T-helper 1 cell treated with Interleukin-12 subunit alpha and Interleukin-12 subunit beta and Interleukin-4 antibody, amounts not matched to agents 30 μg/mL and 1 μg/mL, for 36 hours (primary cell): ENCODE measurements around the gene PHGDH.

Source experiments
- H3K27ac Mint-ChIP-seq: one replicate; pipeline ENCODE4 v1.8.0; 2021; ENCODE audit warnings: mild to moderate bottlenecking, mixed read lengths
- H3K27me3 Mint-ChIP-seq: one replicate; pipeline ENCODE4 v1.8.0; 2021; ENCODE audit warnings: low read depth, mixed read lengths
- H3K36me3 Mint-ChIP-seq: one replicate; pipeline ENCODE4 v1.8.0; 2021; ENCODE audit warnings: low read depth, mixed read lengths
- H3K4me1 Mint-ChIP-seq: one replicate; pipeline ENCODE4 v1.8.0; 2021; ENCODE audit warnings: low read depth, mixed read lengths
- H3K4me3 Mint-ChIP-seq: one replicate; pipeline ENCODE4 v1.8.0; 2021; ENCODE audit warnings: mild to moderate bottlenecking, moderate library complexity, mixed read lengths
- H3K9me3 Mint-ChIP-seq: one replicate; pipeline ENCODE4 v1.8.0; 2021; ENCODE audit warnings: mixed read lengths

Gene PHGDH

GRCh38 chr1:119732465-119733168, 20.9 kb downstream of the PHGDH start:
- peaks cover 29% of the 10 kb centered on the region for H3K36me3 Mint-ChIP-seq
- no peak overlapping the region for H3K4me3 Mint-ChIP-seq
- H3K27me3 Mint-ChIP-seq: no peaks in the 10 kb centered on the region
- no peaks in the 10 kb centered on the region for H3K9me3 Mint-ChIP-seq
- H3K27ac Mint-ChIP-seq: no peak overlapping the region
- H3K4me1 Mint-ChIP-seq: peaks cover 8% of the 10 kb centered on the region

DNA sequence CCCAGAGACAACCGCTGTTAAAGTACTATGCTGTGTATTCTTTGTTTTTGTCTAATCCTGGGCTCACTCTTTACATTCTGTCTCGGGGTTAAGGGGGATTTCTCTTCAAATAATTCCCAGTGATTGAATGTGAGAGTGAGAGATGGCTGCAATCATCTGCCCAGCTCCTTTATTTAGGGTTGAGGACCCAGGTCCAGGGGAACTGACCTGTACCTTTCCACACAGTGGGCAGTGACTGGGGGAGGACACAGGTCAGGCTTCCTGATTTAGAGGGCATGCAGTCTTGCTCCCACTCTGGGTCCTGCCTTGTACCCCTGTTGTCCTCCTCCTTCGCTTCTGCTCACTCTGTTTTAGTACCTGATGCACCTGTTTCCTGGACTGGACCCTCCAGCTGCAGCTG, 22.0 kb downstream of the PHGDH start:
- Mint-ChIP-seq H3K4me1 (peaks cover 4% of the 10 kb centered on the region), H3K4me3 (no peak overlapping the region), H3K36me3 (peaks cover 25% of the 10 kb centered on the region), H3K27ac (no peak overlapping the region), H3K27me3 (no peaks in the 10 kb centered on the region), H3K9me3 (no peaks in the 10 kb centered on the region)

- Mint-ChIP-seq H3K27me3 (no peaks in the 10 kb centered on the region), H3K4me3 (no peak overlapping the region), H3K4me1 (peaks cover 4% of the 10 kb centered on the region), H3K36me3 (peaks cover 21% of the 10 kb centered on the region), H3K27ac (no peak overlapping the region), H3K9me3 (no peaks in the 10 kb centered on the region)
These were observed 23.5 kb downstream of the PHGDH start for GRCh38 chr1:119735217-119735616.

GRCh38 chr1:119736649-119737039, 24.9 kb downstream of the PHGDH start:
- peaks cover 21% of the 10 kb centered on the region for H3K36me3 Mint-ChIP-seq
- H3K9me3 Mint-ChIP-seq: no peaks in the 10 kb centered on the region
- H3K27ac Mint-ChIP-seq: no peak overlapping the region
- H3K4me3 Mint-ChIP-seq: no peak overlapping the region
- peaks cover 2% of the 10 kb centered on the region for H3K4me1 Mint-ChIP-seq
- H3K27me3 Mint-ChIP-seq: no peaks in the 10 kb centered on the region

- Mint-ChIP-seq H3K27me3 (no peaks in the 10 kb centered on the region), H3K4me3 (no peak overlapping the region), H3K4me1 (peaks cover 2% of the 10 kb centered on the region), H3K36me3 (peaks cover 21% of the 10 kb centered on the region), H3K27ac (no peak overlapping the region), H3K9me3 (no peaks in the 10 kb centered on the region)
These were observed 25.4 kb downstream of the PHGDH start for GRCh38 chr1:119737040-119737682.

- peaks cover 21% of the 10 kb centered on the region for H3K36me3 Mint-ChIP-seq
- H3K4me3 Mint-ChIP-seq: no peak overlapping the region
- H3K27ac Mint-ChIP-seq: no peak overlapping the region
- no peaks in the 10 kb centered on the region for H3K9me3 Mint-ChIP-seq
- no peaks in the 10 kb centered on the region for H3K27me3 Mint-ChIP-seq
- peaks cover 2% of the 10 kb centered on the region for H3K4me1 Mint-ChIP-seq
These were observed 26.5 kb downstream of the PHGDH start for GRCh38 chr1:119738100-119738720.

GRCh38 chr1:119739150-119739549, 27.4 kb downstream of the PHGDH start:
- Mint-ChIP-seq H3K27me3 (no peaks in the 10 kb centered on the region), H3K4me1 (peaks cover 5% of the 10 kb centered on the region), H3K4me3 (no peak overlapping the region), H3K9me3 (no peaks in the 10 kb centered on the region), H3K27ac (no peak overlapping the region), H3K36me3 (peaks cover 26% of the 10 kb centered on the region)

- Mint-ChIP-seq H3K4me1 (peaks cover 9% of the 10 kb centered on the region), H3K27ac (no peak overlapping the region), H3K36me3 (peaks cover 25% of the 10 kb centered on the region), H3K4me3 (no peak overlapping the region), H3K27me3 (no peaks in the 10 kb centered on the region), H3K9me3 (no peaks in the 10 kb centered on the region)
These were observed 28.5 kb downstream of the PHGDH start for GRCh38 chr1:119740261-119740660.

DNA sequence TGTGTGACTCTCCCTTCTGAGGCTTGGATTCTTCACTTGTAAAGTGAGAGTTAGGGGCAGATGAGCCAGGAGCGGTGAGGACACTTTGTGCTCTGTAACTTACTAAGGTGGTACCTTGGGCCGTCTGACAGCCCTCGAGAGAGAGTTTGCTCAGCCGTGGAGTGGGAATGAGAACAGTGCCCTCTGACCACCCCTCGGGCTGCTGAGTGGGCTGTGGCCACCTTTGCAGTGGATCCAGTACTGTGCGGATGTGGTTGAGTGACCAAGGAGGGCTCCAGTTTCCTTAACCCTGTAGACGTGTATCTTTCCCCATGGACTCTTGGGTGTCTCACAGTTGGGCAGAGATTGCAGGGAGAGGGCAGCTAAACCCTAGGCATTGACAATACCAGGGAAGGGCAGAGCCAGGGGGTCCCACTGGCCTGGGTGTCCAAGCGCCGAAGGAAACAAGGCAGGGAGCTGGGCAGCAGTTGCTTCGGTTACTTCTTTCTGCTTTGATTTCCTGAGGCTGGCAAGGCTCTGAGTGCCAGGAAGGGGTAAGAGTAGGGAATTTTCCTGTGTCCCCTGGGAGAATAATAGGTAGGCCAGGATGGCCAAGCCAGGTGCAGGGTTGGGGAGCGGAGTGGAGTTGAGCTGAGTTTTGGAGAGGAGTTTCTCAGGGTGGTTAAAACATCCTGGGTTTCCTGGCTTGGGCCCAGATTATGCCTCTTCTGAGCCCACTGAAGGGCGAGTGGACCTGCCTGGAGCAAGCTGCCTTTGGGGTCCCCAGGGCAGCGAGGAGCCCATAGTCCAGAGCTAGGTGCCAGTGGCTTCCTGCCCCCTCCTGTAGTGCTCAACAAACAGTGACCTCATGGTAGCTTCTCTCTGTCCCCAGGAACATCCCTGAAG, 29.4 kb downstream of the PHGDH start:
- H3K4me3 Mint-ChIP-seq: no peak overlapping the region
- peaks cover 14% of the 10 kb centered on the region for H3K4me1 Mint-ChIP-seq
- peaks cover 24% of the 10 kb centered on the region for H3K36me3 Mint-ChIP-seq
- no peaks in the 10 kb centered on the region for H3K27me3 Mint-ChIP-seq
- no peaks in the 10 kb centered on the region for H3K9me3 Mint-ChIP-seq
- no peak overlapping the region for H3K27ac Mint-ChIP-seq

DNA sequence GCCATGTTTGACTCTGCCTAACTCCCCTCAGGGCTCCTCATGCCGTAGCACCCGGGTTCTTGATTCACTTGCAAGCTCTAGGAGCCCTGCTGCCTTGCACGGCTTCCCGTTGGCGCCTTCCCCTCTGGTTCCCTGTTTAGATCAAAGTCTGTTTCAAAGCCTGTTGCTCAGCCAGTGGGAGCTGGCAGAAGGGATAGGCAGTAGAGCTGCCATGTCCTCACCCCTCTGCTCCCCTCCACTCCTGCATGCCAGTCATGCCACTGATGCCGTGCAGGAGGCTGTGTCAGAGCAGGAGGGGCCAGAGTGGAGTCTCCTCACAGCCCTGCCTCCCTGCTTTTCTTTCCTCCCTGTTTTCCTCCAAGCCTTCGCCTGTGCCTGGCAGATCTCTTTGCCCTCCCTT, 30.5 kb downstream of the PHGDH start:
- peaks cover 12% of the 10 kb centered on the region for H3K4me1 Mint-ChIP-seq
- H3K36me3 Mint-ChIP-seq: peaks cover 20% of the 10 kb centered on the region
- H3K4me3 Mint-ChIP-seq: no peak overlapping the region
- H3K9me3 Mint-ChIP-seq: no peaks in the 10 kb centered on the region
- no peaks in the 10 kb centered on the region for H3K27me3 Mint-ChIP-seq
- no peak overlapping the region for H3K27ac Mint-ChIP-seq

GRCh38 chr1:119742677-119743076, 30.9 kb downstream of the PHGDH start:
- H3K4me1 Mint-ChIP-seq: peaks cover 12% of the 10 kb centered on the region
- peaks cover 19% of the 10 kb centered on the region for H3K36me3 Mint-ChIP-seq
- no peak overlapping the region for H3K4me3 Mint-ChIP-seq
- no peaks in the 10 kb centered on the region for H3K27me3 Mint-ChIP-seq
- H3K27ac Mint-ChIP-seq: no peak overlapping the region
- no peaks in the 10 kb centered on the region for H3K9me3 Mint-ChIP-seq

DNA sequence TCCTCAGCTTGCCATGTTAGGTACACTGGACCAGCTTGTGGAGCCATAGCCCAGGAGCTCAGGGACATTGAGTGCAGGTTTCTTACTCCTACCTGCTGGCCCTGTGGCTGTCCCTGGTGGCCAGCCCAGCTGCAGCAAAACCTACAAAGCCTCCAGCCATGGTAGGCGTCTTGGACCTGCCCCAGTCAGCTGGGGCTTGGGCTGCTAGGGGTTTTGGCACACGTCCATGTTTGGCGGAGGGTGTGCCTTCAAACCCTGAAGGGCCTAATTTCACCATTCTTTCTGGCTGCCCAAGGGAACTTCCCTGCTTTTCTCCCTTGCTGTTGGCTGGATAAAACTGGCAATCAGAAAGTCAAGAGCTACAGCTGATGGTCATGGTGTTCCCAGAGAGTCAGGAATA, 31.6 kb downstream of the PHGDH start:
- no peak overlapping the region for H3K4me3 Mint-ChIP-seq
- no peaks in the 10 kb centered on the region for H3K9me3 Mint-ChIP-seq
- peaks cover 12% of the 10 kb centered on the region for H3K4me1 Mint-ChIP-seq
- no peak overlapping the region for H3K27ac Mint-ChIP-seq
- no peaks in the 10 kb centered on the region for H3K27me3 Mint-ChIP-seq
- H3K36me3 Mint-ChIP-seq: peaks cover 15% of the 10 kb centered on the region

DNA sequence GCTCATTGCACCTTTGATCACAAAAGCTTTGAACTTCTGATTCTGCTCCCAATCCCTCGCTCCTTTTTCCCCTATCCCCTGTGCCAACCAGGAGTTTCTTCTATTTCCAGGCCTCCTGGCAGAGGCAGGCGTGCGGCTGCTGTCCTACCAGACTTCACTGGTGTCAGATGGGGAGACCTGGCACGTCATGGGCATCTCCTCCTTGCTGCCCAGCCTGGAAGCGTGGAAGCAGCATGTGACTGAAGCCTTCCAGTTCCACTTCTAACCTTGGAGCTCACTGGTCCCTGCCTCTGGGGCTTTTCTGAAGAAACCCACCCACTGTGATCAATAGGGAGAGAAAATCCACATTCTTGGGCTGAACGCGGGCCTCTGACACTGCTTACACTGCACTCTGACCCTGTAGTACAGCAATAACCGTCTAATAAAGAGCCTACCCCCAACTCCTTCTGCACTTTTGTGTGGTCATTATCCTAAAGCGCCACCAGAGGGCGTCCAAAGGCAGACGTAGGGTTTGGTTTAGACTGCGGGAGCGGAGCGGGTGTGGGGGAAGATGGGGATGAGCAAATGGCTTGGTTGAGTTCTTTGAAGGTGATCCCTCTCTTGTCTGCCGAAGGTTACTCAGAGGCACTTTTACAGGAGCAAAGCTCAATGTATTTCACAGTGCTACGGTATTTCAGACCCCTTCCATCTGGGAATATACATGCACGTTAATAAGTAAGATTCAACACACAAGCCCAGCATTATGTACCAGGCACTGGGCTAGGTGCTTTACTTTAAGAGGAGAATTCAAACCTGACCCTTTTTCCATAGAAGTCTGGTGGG, 32.3 kb downstream of the PHGDH start:
- Mint-ChIP-seq H3K9me3 (no peaks in the 10 kb centered on the region), H3K4me3 (no peak overlapping the region), H3K27ac (peak overlapping the region; percentile 39), H3K36me3 (peaks cover 15% of the 10 kb centered on the region), H3K4me1 (peaks cover 12% of the 10 kb centered on the region), H3K27me3 (no peaks in the 10 kb centered on the region)

DNA sequence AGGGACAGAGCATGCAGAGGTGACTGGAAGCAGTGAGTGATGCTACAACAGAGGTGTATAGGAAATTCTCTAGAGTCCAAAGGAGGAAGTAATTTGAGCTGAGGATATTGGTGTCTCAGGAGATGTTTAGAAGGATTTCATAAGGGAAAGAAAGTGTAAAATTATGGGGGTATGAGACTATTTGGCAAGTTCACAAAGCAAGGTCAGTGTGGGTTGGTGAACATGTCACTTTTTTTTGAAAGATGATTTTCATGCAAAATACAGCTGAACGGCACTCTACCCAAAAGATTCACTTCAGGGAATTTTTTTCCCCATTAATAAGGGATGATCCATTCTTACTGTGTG, 32.8 kb downstream of the PHGDH start:
- H3K36me3 Mint-ChIP-seq: peaks cover 13% of the 10 kb centered on the region
- peaks cover 14% of the 10 kb centered on the region for H3K4me1 Mint-ChIP-seq
- H3K4me3 Mint-ChIP-seq: no peak overlapping the region
- H3K9me3 Mint-ChIP-seq: no peaks in the 10 kb centered on the region
- peaks cover 4% of the 10 kb centered on the region for H3K27me3 Mint-ChIP-seq
- H3K27ac Mint-ChIP-seq: no peak overlapping the region
